Gastroesophageal sphincter (tissue), 4 donors: Measurements from ENCODE around the gene TXNL4A. TPM values are rescaled to one million over a fixed set of nuclear protein-coding genes. Genes with fewer than 3 reads are reported as not detected.

Experiments
- ATAC-seq: fragments of 150-250 bp; one replicate; pipeline ENCODE4 v1.9.1; 2016; ENCODE audit warnings: mild to moderate bottlenecking, moderate library complexity
- H3K27ac ChIP-seq, 4 donors: fragments of 200-600 bp; sonication (generic) in 3 of 4; 1 replicate in 3 of 4; 2 replicates in 1 of 4; pipeline ENCODE4 v1.5.1; 2016 to 2019
- H3K27me3 ChIP-seq: fragments of 200-600 bp; sonication (generic); one replicate; pipeline ENCODE4 v1.5.1; 2019
- H3K36me3 ChIP-seq, 2 donors: fragments of 200-600 bp; sonication (generic); one replicate each; pipeline ENCODE4 v1.5.1; 2019; ENCODE audit warnings: control low read depth in 1 of 2
- H3K4me1 ChIP-seq, 3 donors: fragments of 200-600 bp; sonication (generic); 1 replicate in 2 of 3; 2 replicates in 1 of 3; pipeline ENCODE4 v1.5.1; 2016 to 2019; ENCODE audit warnings: control low read depth in 2 of 3
- H3K4me3 ChIP-seq, 2 donors: fragments of 200-600 bp; sonication (generic); one replicate each; pipeline ENCODE4 v1.5.1; 2019; ENCODE audit warnings: mild to moderate bottlenecking in 1 of 2, moderate library complexity in 1 of 2
- H3K9me3 ChIP-seq, 3 donors: fragments of 200-600 bp; sonication (generic); one replicate each; pipeline ENCODE4 v1.5.1; 2017 to 2019; ENCODE audit warnings: control low read depth in 2 of 3
- CTCF ChIP-seq, 4 experiments: fragments of 200-600 bp in 2 of 4; fragments of 450-650 bp in 2 of 4; sonication (generic) in 1 of 4; IDR thresholded peaks; one replicate each; pipeline ENCODE4 v1.5.1; 2017 to 2019; ENCODE audit warnings: antibody characterized with exemption in 4 of 4, mild to moderate bottlenecking in 2 of 4, moderate library complexity in 2 of 4
- EP300 ChIP-seq: sonication (generic); formaldehyde crosslinking; IDR thresholded peaks from one replicate; pipeline ENCODE4 v1.6.1; 2017; ENCODE audit warnings: antibody characterized with exemption, mild to moderate bottlenecking
- POLR2A ChIP-seq, 2 donors: fragments of 450-650 bp; IDR thresholded peaks; one replicate each; pipeline ENCODE4 v1.6.1; 2017; ENCODE audit warnings: antibody characterized with exemption in 2 of 2, mild to moderate bottlenecking in 2 of 2, moderate library complexity in 1 of 2
- POLR2AphosphoS5 ChIP-seq: sonication (generic); formaldehyde crosslinking; IDR thresholded peaks from one replicate; pipeline ENCODE4 v1.6.1; 2017; ENCODE audit warnings: antibody characterized with exemption
- WGBS, 2 donors: methylation state at CpG; one replicate each; pipeline ENCODE4 v1.1.5; 2018; ENCODE audit warnings: low coverage in 1 of 2; 5-methylcytosine and 5-hydroxymethylcytosine counted together
- total RNA-seq, 4 donors: library from RNA; depleted of rRNA; stranded (reverse); fragments of >200 nt; gene quantifications; one replicate each; pipeline ENCODE4 v1.1.0, GENCODE V29; 2016

Gene TXNL4A
- total RNA-seq, 4 donors from 2014 or later = 20.4 to 55.3 (median 39.6) TPM

- Histone ChIP-seq H3K9me3 (no peaks in the 10 kb centered on the region), H3K36me3 (no peaks in the 10 kb centered on the region), H3K4me1 (peaks cover 0 to 21% (median 11%) of the 10 kb centered on the region in 3 donors), H3K27ac (no peak overlapping the region), H3K4me3 (no peak overlapping the region), H3K27me3 (no peaks in the 10 kb centered on the region)
- no peak for TF ChIP-seq CTCF (IDR thresholded peaks at IDR 0.05)
- TF ChIP-seq POLR2A (IDR thresholded peaks at IDR 0.05) = no peak
- TF ChIP-seq EP300 = no peak
- TF ChIP-seq POLR2AphosphoS5 = no peak
- WGBS, 2 donors = 78 to 91% methylated on average over 1 to 2 of the region's 2 CpGs
- no peak for ATAC-seq
Observed at GRCh38 chr18:79991494-79991893, 3.1 kb upstream of the TXNL4A start.

DNA sequence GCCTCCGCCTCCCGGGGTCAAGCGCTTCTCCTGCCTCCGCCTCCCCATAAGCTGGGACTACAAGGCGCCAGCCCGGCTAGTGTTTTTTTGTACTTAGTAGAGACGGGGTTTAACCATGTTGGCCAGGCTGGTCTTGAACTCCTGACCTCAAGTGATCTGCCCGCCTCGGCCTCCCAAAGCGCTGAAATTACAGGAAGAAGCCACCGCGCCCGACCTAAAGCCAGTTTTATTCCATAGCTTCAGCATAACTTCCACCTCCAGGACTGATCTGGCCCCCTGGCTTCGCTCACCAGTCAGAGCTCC is 783 bp upstream of the TXNL4A start:
- peaks cover 0 to 21% of the 10 kb centered on the region in 2 donors for H3K36me3 ChIP-seq
- TF ChIP-seq POLR2AphosphoS5 (no peak), CTCF (IDR thresholded peaks at IDR 0.05) (no peak), EP300 (no peak), POLR2A (IDR thresholded peaks at IDR 0.05) (no peak)
- no peaks in the 10 kb centered on the region for H3K9me3 ChIP-seq
- H3K4me1 ChIP-seq = peaks cover 0 to 37% (median 12%) of the 10 kb centered on the region in 3 donors
- H3K27me3 ChIP-seq = no peaks in the 10 kb centered on the region
- WGBS, 2 donors = 55 to 58% methylated on average over 8 to 14 of the region's 14 CpGs
- H3K27ac ChIP-seq = peak overlapping the region; percentile 90 to 99 (median 98)
- peak overlapping the region; percentile 84 to 94 for H3K4me3 ChIP-seq
- no peak for ATAC-seq

DNA sequence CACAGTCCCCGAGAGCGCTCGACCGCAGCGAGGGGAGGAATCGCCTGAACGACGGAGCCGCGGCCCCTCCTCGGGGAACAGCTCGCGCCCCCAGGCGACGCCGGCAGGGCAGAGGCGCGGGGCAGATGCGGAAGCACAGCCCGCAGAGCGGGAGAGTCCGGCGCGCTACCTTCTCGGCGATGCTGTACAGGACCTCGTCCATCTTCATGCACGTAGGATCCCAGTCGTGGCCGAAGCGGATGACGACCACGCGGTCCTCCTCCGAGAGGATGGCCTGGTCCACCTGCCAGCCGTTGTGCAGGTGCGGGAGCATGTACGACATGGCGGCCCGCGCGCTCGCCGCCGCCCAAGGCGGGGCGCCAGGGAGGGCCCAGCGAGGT is 302 bp downstream of the TXNL4A start:
- peaks cover 0 to 21% of the 10 kb centered on the region in 2 donors for H3K36me3 ChIP-seq
- H3K9me3 ChIP-seq = no peaks in the 10 kb centered on the region
- peak; percentile 2 for TF ChIP-seq POLR2AphosphoS5
- TF ChIP-seq POLR2A (IDR thresholded peaks at IDR 0.05) = no peak
- no peak for TF ChIP-seq EP300
- TF ChIP-seq CTCF (IDR thresholded peaks at IDR 0.05) = peak in 3 of 4 experiments; percentile 11 to 62 (median 27)
- 0% methylated on average over 4 to 10 of the region's 48 CpGs for WGBS, 2 donors
- ATAC-seq = peak; percentile 76
- H3K27ac ChIP-seq = peak overlapping the region; percentile 90 to 99 (median 98)
- peaks cover 0 to 39% (median 12%) of the 10 kb centered on the region in 3 donors for H3K4me1 ChIP-seq
- H3K27me3 ChIP-seq = no peaks in the 10 kb centered on the region
- peak overlapping the region; percentile 84 to 94 for H3K4me3 ChIP-seq

DNA sequence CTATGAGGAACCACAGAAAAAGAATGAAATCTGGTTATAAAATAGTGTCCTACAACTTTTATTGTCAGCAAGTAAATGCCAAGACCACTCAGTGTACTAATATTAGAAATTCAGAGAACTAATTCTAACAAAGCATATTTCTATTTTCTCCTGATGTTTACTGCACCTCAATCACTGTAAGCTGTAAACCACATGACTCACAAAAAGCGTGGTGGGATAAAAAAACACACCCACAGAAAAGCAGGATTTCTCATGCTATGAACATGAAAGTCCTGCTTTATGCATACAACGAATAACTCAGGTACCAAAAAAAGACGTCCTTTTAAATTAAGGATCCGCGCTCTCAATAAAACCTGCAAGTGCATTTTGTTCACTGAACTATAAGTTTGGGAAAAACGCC is 797 bp downstream of the TXNL4A start:
- H3K4me3 ChIP-seq = peak overlapping the region; percentile 84 to 94
- WGBS, 2 donors = 0% methylated on average over 5 to 6 of the region's 6 CpGs
- peaks cover 0 to 44% (median 15%) of the 10 kb centered on the region in 3 donors for H3K4me1 ChIP-seq
- H3K27me3 ChIP-seq = no peaks in the 10 kb centered on the region
- ATAC-seq = no peak
- H3K27ac ChIP-seq = peak overlapping the region in 3 of 4 donors; percentile 90 to 99 (median 98)
- H3K36me3 ChIP-seq = peaks cover 0 to 25% of the 10 kb centered on the region in 2 donors
- TF ChIP-seq POLR2A (IDR thresholded peaks at IDR 0.05) (no peak), POLR2AphosphoS5 (no peak), CTCF (IDR thresholded peaks at IDR 0.05) (no peak), EP300 (no peak)
- no peaks in the 10 kb centered on the region for H3K9me3 ChIP-seq

DNA sequence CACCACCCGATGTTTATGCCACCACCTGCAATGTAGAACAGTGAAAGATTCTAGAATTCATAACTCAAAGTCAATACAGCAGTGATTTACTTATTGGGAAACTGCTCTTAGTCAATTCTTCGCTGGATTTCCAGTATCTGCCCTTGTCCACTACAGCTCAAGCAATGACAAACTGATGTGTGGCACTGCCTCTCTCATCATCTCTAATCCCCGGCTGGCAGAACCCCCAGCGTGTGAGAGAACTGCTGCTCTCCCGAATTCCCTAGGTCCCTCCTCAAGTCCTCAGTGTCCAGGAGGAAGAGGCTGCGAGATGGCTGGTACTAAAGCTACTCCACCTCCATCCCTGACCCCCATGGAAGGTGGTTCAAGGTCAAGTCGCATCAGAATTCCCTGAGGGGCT is 1.6 kb downstream of the TXNL4A start:
- WGBS, 2 donors = 86% methylated on average over 2 of the region's 7 CpGs; no CpG with 5 or more reads in 1 of the 2 donors
- H3K4me3 ChIP-seq = peak overlapping the region in 1 of 2 donors; percentile 94
- peaks cover 0 to 53% (median 15%) of the 10 kb centered on the region in 3 donors for H3K4me1 ChIP-seq
- TF ChIP-seq POLR2AphosphoS5 (no peak), POLR2A (IDR thresholded peaks at IDR 0.05) (no peak), EP300 (no peak)
- peaks cover 0 to 25% of the 10 kb centered on the region in 2 donors for H3K36me3 ChIP-seq
- no peaks in the 10 kb centered on the region for H3K27me3 ChIP-seq
- peak overlapping the region in 1 of 4 donors; percentile 99 for H3K27ac ChIP-seq
- H3K9me3 ChIP-seq = no peaks in the 10 kb centered on the region
- no peak for ATAC-seq
